Fibroblast of mammary gland (primary cell): ENCODE measurements around the gene TTC27.
"Not testable (repeated sequence)": the region's sequence is repeated elsewhere in the genome, so short reads cannot be mapped to it uniquely, and the experiment has no call there.

Experiments used
- DNase-seq: peaks from one replicate; pipeline ENCODE4 v3.0.0-alpha.2; 2010; ENCODE audit warnings: low read depth
- H3K4me3 ChIP-seq: 2 replicates; pipeline ENCODE4 v1.5.1; 2011; ENCODE audit warnings: low read depth, mild to moderate bottlenecking, low read length, moderate library complexity; ENCODE audit not compliant: control insufficient read depth
- CTCF ChIP-seq: conservative IDR thresholded peaks from 2 replicates; pipeline ENCODE4 v1.5.1; 2011; ENCODE audit warnings: low read depth, low read length, inconsistent platforms; ENCODE audit not compliant: control insufficient read depth, insufficient read depth

TTC27 gene

GRCh38 chr2:32723467-32724079 is 95.7 kb downstream of the TTC27 start:
- no peak for TF ChIP-seq CTCF
- H3K4me3 ChIP-seq: no peak overlapping the region
- DNase-seq: no peak

- not testable (repeated sequence) for H3K4me3 ChIP-seq, DNase-seq
Measured at GRCh38 chr2:32726678-32727077, 98.8 kb downstream of the TTC27 start.

GRCh38 chr2:32727157-32727556 is 99.3 kb downstream of the TTC27 start:
- no peak for DNase-seq

GRCh38 chr2:32730958-32731357 is 103.1 kb downstream of the TTC27 start:
- not testable (repeated sequence) for H3K4me3 ChIP-seq, DNase-seq

More at GRCh38 chr2:32727157-32727556, 99.3 kb downstream of the TTC27 start:
- no peak for TF ChIP-seq CTCF
- no peak overlapping the region for H3K4me3 ChIP-seq

- no peak for TF ChIP-seq CTCF
- DNase-seq: no peak
- H3K4me3 ChIP-seq: no peak overlapping the region
Measured at GRCh38 chr2:32732120-32732519, 104.3 kb downstream of the TTC27 start.

GRCh38 chr2:32732912-32733472 is 105.1 kb downstream of the TTC27 start:
- H3K4me3 ChIP-seq: no peak overlapping the region
- no peak for DNase-seq
- TF ChIP-seq CTCF: no peak

GRCh38 chr2:32735348-32735747 is 107.5 kb downstream of the TTC27 start:
- no peak for DNase-seq
- no peak overlapping the region for H3K4me3 ChIP-seq
- no peak for TF ChIP-seq CTCF

GRCh38 chr2:32738939-32739338 is 111.1 kb downstream of the TTC27 start:
- H3K4me3 ChIP-seq: no peak overlapping the region
- no peak for TF ChIP-seq CTCF
- no peak for DNase-seq
